Activated CD4-positive, alpha-beta memory T cell treated with anti-CD3 and anti-CD28 coated beads, Interleukin-2, amount 10 ng/mL, durations not matched to agents 7 days and 5 days (primary cell): ENCODE data around the gene SUPT3H. TPM values are rescaled to one million over a fixed set of nuclear protein-coding genes. Genes with fewer than 3 reads are reported as not detected.
"Not testable (repeated sequence)": the region's sequence is repeated elsewhere in the genome, so short reads cannot be mapped to it uniquely, and the experiment has no call there.

ENCODE experiments used
- CTCF ChIA-PET: fragments of 350-600 bp; sonication (Branson Sonifier 250); formaldehyde crosslinking; loops from one replicate; lab custom pipeline; 2021; ENCODE audit warnings: antibody characterized with exemption, inconsistent platforms; lab: Charles Lee
- POLR2A ChIA-PET: fragments of 350-600 bp; sonication (Branson Sonifier 250); formaldehyde crosslinking; loops from one replicate; lab custom pipeline; 2021; ENCODE audit warnings: antibody characterized with exemption; lab: Charles Lee
- DNase-seq: peaks from one replicate; pipeline ENCODE4 v3.0.0-alpha.2; 2020
- H3K27ac Mint-ChIP-seq: one replicate; pipeline ENCODE4 v1.8.0; 2021; ENCODE audit warnings: mild to moderate bottlenecking, mixed read lengths
- H3K27me3 Mint-ChIP-seq: one replicate; pipeline ENCODE4 v1.8.0; 2021; ENCODE audit warnings: mixed read lengths
- H3K36me3 Mint-ChIP-seq: one replicate; pipeline ENCODE4 v1.8.0; 2021; ENCODE audit warnings: low read depth, mixed read lengths
- H3K4me1 Mint-ChIP-seq: one replicate; pipeline ENCODE4 v1.8.0; 2021; ENCODE audit warnings: mixed read lengths
- H3K4me3 Mint-ChIP-seq: one replicate; pipeline ENCODE4 v1.8.0; 2021; ENCODE audit warnings: mild to moderate bottlenecking, mixed read lengths
- H3K9me3 Mint-ChIP-seq: one replicate; pipeline ENCODE4 v1.8.0; 2021; ENCODE audit warnings: mixed read lengths
- total RNA-seq, 2 experiments: library from RNA; stranded (reverse); gene quantifications; one replicate each; pipeline ENCODE4 v1.2.3, GENCODE V29; 2021

Gene SUPT3H
- total RNA-seq, 2 experiments from 2014 or later, result 7.4 to 9.7 TPM

DNA sequence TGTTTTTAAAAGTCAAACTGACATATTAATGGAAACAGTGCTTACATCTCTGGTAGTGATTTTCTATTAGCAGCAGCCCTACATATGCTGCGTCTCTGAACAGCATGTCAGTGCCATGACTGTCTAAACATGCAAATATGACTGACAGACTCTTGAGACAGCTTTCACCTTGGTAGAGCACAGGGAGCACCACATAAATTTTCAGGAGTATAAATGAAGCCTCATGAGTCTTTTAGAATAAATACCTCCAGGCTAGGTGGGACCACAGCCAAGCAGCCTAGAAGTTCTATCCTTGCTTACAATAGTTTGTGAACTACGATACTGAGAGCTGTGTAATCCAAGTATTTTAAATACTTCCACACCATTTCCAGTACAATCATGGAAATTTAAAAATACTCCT, 460.3 kb downstream of the SUPT3H start:
- DNase-seq, result no peak
- Mint-ChIP-seq H3K4me1 (peaks cover 19% of the 10 kb centered on the region), H3K4me3 (no peak overlapping the region), H3K27ac (no peak overlapping the region), H3K36me3 (peaks cover 21% of the 10 kb centered on the region), H3K9me3 (peaks cover 2% of the 10 kb centered on the region), H3K27me3 (no peaks in the 10 kb centered on the region)
- ChIA-PET POLR2A (interaction anchor here (1.3 kb wide), 1 partner anchor 37 kb away, joined by 3 read pairs; no protein-coding TSS in a partner anchor), CTCF (no interaction called here)

DNA sequence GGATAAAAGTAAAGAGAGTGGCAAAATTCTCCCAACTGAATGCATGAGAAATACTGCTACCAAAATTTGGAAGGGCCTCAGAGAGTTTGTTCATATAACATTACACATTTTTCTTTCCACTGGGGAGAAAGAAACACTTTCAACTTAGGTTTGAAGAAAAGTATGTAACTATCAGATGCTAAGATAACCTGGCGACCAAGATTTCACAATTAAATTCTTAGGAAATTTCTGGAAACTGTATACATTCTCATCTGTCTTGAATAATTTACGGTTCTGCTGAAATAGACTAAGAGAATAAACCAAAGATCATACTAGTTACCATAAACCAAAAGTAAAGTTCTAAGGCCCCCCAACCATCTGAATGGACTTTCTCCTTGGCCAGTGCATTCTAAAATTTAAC, 462.6 kb downstream of the SUPT3H start:
- H3K27ac Mint-ChIP-seq, result no peak overlapping the region
- POLR2A ChIA-PET, result no interaction called here
- H3K9me3 Mint-ChIP-seq, result peaks cover 2% of the 10 kb centered on the region
- no peaks in the 10 kb centered on the region for H3K27me3 Mint-ChIP-seq
- H3K4me3 Mint-ChIP-seq, result no peak overlapping the region
- CTCF ChIA-PET, result no interaction called here
- H3K4me1 Mint-ChIP-seq, result no peaks in the 10 kb centered on the region
- no peak for DNase-seq
- peaks cover 24% of the 10 kb centered on the region for H3K36me3 Mint-ChIP-seq

DNA sequence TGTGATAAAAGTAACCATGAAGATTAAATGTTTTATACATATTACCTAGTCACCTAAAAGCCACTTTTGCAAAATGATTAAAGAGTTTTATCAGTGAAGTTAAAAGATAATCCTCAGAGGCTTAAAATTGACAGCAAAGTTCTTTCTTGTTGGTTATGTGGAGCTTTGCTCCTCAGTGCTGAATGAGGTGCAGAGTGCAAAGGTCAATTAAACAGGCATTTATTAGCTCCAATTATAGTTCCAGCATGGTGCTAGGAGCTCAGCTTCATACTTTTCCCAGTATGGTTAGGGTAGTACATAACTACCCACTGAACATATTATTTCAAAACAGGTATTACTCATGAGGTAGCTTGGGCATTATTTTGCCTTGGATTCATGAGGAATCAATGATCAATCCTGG, 463.6 kb downstream of the SUPT3H start:
- Mint-ChIP-seq H3K9me3 (peaks cover 2% of the 10 kb centered on the region), H3K4me1 (no peaks in the 10 kb centered on the region), H3K27ac (no peak overlapping the region), H3K27me3 (no peaks in the 10 kb centered on the region), H3K4me3 (no peak overlapping the region), H3K36me3 (peaks cover 24% of the 10 kb centered on the region)
- POLR2A ChIA-PET, result no interaction called here
- DNase-seq, result no peak
- CTCF ChIA-PET, result no interaction called here

- Mint-ChIP-seq H3K4me1 (no peaks in the 10 kb centered on the region), H3K27ac (no peak overlapping the region), H3K27me3 (no peaks in the 10 kb centered on the region), H3K36me3 (peaks cover 25% of the 10 kb centered on the region), H3K4me3 (no peak overlapping the region), H3K9me3 (peaks cover 7% of the 10 kb centered on the region)
- ChIA-PET POLR2A (no interaction called here), CTCF (no interaction called here)
- DNase-seq, result no peak
These were observed 471.0 kb downstream of the SUPT3H start for GRCh38 chr6:44906761-44907160.

DNA sequence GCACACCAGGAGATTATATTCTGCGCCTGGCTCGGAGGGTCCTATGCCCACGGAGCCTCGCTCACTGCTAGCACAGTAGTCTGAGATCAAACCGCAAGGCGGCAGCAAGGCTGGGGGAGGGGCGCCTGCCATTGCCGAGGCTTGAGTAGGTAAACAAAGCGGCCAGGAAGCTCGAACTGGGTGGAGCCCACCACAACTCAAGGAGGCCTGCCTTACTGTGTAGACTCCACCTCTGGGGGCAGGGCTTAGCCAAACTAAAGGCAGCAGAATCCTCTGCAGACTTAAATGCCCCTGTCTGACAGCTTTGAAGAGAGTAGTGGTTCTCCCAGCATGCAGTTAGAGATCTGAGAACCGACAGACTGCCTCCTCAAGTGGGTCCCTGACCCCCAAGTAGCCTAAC, 477.4 kb downstream of the SUPT3H start:
- Mint-ChIP-seq H3K9me3 (peaks cover 16% of the 10 kb centered on the region), H3K36me3 (peaks cover 31% of the 10 kb centered on the region)
- H3K27ac Mint-ChIP-seq, POLR2A ChIA-PET, H3K27me3 Mint-ChIP-seq, H3K4me1 Mint-ChIP-seq, H3K4me3 Mint-ChIP-seq, CTCF ChIA-PET, DNase-seq: not testable (repeated sequence)

DNA sequence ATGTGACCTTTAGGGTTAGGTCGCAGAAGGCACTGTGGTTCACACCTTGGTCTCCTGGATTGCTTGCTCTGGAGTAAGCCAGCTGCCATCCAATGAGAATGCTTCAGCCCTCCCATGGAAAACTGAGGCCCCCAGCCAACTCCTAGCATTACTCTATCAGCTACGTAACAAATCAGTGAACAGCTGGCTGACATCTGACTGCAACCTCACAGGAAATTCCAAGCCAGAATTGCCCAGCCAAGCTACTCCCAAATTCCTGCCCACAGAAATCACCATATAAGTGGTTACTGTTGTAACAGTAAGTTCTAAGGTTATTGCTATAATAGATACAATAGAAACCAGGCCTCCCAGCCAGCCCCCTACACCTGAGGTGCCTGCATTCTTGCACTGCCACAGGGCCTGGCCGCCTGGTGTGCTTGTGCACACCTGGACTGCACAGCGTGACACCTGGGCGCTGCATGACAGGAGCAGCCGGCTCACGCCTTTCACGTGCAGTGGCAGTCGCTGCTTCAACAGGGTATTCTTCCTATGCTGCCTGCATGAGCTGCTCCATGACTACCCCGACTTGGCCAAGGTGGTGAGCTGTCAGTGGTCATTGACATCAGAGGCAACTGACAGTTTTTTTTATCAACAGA, 479.3 kb downstream of the SUPT3H start:
- H3K27me3 Mint-ChIP-seq, result no peaks in the 10 kb centered on the region
- no peak overlapping the region for H3K27ac Mint-ChIP-seq
- H3K4me1 Mint-ChIP-seq, result peaks cover 3% of the 10 kb centered on the region
- peaks cover 21% of the 10 kb centered on the region for H3K36me3 Mint-ChIP-seq
- H3K9me3 Mint-ChIP-seq, result peaks cover 11% of the 10 kb centered on the region
- ChIA-PET POLR2A (no interaction called here), CTCF (no interaction called here)
- DNase-seq, result no peak
- no peak overlapping the region for H3K4me3 Mint-ChIP-seq

GRCh38 chr6:44897316-44897715, 480.4 kb downstream of the SUPT3H start:
- no peak overlapping the region for H3K4me3 Mint-ChIP-seq
- peaks cover 3% of the 10 kb centered on the region for H3K4me1 Mint-ChIP-seq
- H3K27ac Mint-ChIP-seq, result no peak overlapping the region
- peaks cover 10% of the 10 kb centered on the region for H3K9me3 Mint-ChIP-seq
- H3K36me3 Mint-ChIP-seq, result peaks cover 16% of the 10 kb centered on the region
- ChIA-PET POLR2A (no interaction called here), CTCF (no interaction called here)
- H3K27me3 Mint-ChIP-seq, result no peaks in the 10 kb centered on the region
- DNase-seq, result no peak

- H3K9me3 Mint-ChIP-seq, result peaks cover 10% of the 10 kb centered on the region
- DNase-seq, result no peak
- CTCF ChIA-PET, result no interaction called here
- H3K27me3 Mint-ChIP-seq, result no peaks in the 10 kb centered on the region
- H3K4me3 Mint-ChIP-seq, result no peak overlapping the region
- POLR2A ChIA-PET, result no interaction called here
- H3K36me3 Mint-ChIP-seq, result peaks cover 12% of the 10 kb centered on the region
- H3K27ac Mint-ChIP-seq, result no peak overlapping the region
- H3K4me1 Mint-ChIP-seq, result peaks cover 3% of the 10 kb centered on the region
These were observed 481.0 kb downstream of the SUPT3H start for GRCh38 chr6:44896701-44897100.

- no peaks in the 10 kb centered on the region for H3K9me3 Mint-ChIP-seq
- POLR2A ChIA-PET, result no interaction called here
- H3K4me3 Mint-ChIP-seq, result no peak overlapping the region
- H3K4me1 Mint-ChIP-seq, result no peaks in the 10 kb centered on the region
- no peaks in the 10 kb centered on the region for H3K27me3 Mint-ChIP-seq
- peaks cover 1% of the 10 kb centered on the region for H3K36me3 Mint-ChIP-seq
- CTCF ChIA-PET, result no interaction called here
- H3K27ac Mint-ChIP-seq, result no peak overlapping the region
- DNase-seq, result no peak
These were observed 485.2 kb downstream of the SUPT3H start for GRCh38 chr6:44892579-44892978.

DNA sequence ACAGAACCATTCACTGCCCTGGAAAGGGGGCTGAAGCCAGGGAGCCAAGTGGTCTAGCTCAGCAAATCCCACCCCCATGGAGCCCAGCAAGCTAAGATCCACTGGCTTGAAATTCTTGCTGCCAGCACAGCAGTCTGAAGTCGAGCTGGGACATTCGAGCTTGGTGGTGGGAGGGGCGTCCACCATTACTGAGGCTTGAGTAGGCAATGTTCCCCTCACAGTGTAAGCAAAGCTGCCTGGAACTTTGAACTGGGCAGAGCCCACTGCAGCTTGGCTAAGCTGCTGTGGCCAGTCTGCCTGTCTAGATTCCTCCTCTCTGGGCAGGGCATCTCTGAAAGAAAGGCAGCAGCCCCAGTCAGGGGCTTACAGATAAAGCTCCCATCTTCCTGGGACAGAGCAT, 498.7 kb downstream of the SUPT3H start:
- H3K27ac Mint-ChIP-seq, H3K4me3 Mint-ChIP-seq, POLR2A ChIA-PET, CTCF ChIA-PET, H3K27me3 Mint-ChIP-seq, H3K4me1 Mint-ChIP-seq, DNase-seq: not testable (repeated sequence)
- Mint-ChIP-seq H3K9me3 (peaks cover 31% of the 10 kb centered on the region), H3K36me3 (peaks cover 45% of the 10 kb centered on the region)

GRCh38 chr6:44876638-44877037, 501.1 kb downstream of the SUPT3H start:
- DNase-seq, CTCF ChIA-PET, H3K4me1 Mint-ChIP-seq, H3K4me3 Mint-ChIP-seq, H3K27me3 Mint-ChIP-seq, H3K27ac Mint-ChIP-seq: not testable (repeated sequence)
- H3K9me3 Mint-ChIP-seq, result peaks cover 10% of the 10 kb centered on the region
- POLR2A ChIA-PET, result interaction anchor here (0.6 kb wide), 1 partner anchor 11 kb away, joined by 3 read pairs; no protein-coding TSS in a partner anchor
- peaks cover 31% of the 10 kb centered on the region for H3K36me3 Mint-ChIP-seq

DNA sequence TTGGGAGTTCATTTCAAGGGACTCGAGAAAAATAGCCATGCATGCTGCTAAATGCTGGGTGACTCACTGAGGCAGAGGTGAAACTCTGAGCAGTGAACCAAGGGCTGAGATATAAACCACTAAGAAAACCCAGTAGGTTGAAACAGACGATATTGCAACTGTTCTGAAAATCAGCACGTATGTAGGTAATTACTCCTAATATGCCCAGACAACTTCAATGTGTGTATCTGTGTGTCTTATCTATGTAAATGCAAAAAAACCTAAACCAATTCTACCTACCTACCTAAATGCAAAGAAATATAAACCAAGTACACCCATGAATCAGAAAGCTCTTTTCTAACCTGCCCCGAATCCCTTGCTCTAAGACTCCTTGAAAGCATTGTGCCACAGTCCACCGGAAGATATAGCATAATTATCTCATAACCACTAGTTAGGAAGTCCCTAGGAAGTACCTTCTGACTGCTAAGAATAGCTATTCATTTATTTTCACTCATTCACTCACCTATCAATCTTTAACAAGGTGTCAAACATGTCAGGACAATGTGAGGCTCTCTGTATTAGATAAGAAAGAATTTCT, 508.3 kb downstream of the SUPT3H start:
- CTCF ChIA-PET, result no interaction called here
- POLR2A ChIA-PET, result no interaction called here

DNA sequence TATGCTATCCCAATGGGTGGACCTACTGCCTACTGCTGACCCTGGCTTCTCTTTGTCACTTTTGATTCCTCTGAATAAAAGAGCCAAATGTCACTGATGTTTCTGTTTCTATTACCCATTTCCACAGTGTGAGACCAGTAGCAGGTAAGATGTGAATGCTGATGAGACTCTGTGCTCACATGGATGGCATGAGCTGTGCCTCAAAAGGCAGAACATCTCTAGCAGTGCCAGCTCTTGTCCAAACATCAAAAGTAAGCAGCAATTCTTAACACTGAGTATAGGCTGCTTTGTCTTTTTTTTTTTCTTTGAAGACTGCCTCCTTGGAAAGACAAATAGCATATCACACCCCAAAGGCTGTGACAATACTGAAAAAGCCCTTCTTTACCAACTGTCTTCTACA, 508.8 kb downstream of the SUPT3H start:
- Mint-ChIP-seq H3K27ac (no peak overlapping the region), H3K4me3 (no peak overlapping the region), H3K4me1 (peaks cover 13% of the 10 kb centered on the region), H3K27me3 (no peaks in the 10 kb centered on the region), H3K36me3 (peaks cover 18% of the 10 kb centered on the region), H3K9me3 (peaks cover 14% of the 10 kb centered on the region)
- CTCF ChIA-PET, result no interaction called here
- POLR2A ChIA-PET, result no interaction called here
- DNase-seq, result no peak

More for the DNA sequence above, 508.3 kb downstream of the SUPT3H start:
- Mint-ChIP-seq H3K27me3 (no peaks in the 10 kb centered on the region), H3K27ac (peak overlapping the region; percentile 11), H3K4me1 (peaks cover 13% of the 10 kb centered on the region), H3K36me3 (peaks cover 15% of the 10 kb centered on the region), H3K4me3 (no peak overlapping the region), H3K9me3 (peaks cover 14% of the 10 kb centered on the region)
- DNase-seq, result no peak

DNA sequence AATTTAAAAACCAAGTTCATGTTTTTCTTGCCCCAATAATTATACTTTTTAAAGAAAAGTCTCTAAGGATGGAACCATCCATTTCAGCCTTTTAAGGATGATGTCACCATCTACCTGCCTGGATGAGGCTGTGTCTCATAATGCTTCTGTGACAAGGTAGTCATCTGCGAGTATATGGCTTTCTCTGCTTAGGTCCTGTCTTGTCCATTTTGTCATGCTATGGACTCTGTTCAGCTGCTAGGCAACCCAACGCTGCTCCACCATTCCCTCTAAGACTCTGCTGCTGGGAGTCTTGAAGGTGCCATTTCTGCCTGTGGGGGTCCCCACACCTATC, 509.4 kb downstream of the SUPT3H start:
- no peaks in the 10 kb centered on the region for H3K27me3 Mint-ChIP-seq
- DNase-seq, result no peak
- ChIA-PET CTCF (no interaction called here), POLR2A (no interaction called here)
- peaks cover 17% of the 10 kb centered on the region for H3K9me3 Mint-ChIP-seq
- H3K4me3 Mint-ChIP-seq, result no peak overlapping the region
- peaks cover 13% of the 10 kb centered on the region for H3K4me1 Mint-ChIP-seq
- peaks cover 23% of the 10 kb centered on the region for H3K36me3 Mint-ChIP-seq
- H3K27ac Mint-ChIP-seq, result no peak overlapping the region
